OCI-LY7 (cell line): ENCODE measurements around the gene NFIA.

Source experiments
- CTCF ChIP-seq: fragments of 200-600 bp; sonication (generic); conservative IDR thresholded peaks from 2 replicates; pipeline ENCODE4 v1.5.1; 2014; ENCODE audit warnings: mild to moderate bottlenecking, antibody characterized with exemption, low read length, moderate library complexity, mixed read lengths
- EZH2phosphoT487 ChIP-seq: fragments of 200-600 bp; sonication (generic); IDR thresholded peaks from 2 replicates; pipeline ENCODE4 v1.6.1; 2018; ENCODE audit warnings: low read depth, borderline replicate concordance, mild to moderate bottlenecking, mixed run types, antibody characterized with exemption, low read length, moderate library complexity, mixed read lengths

GRCh38 chr1:61054601-61054993, 27.8 kb upstream of the NFIA start:
- no peak for TF ChIP-seq CTCF
- TF ChIP-seq EZH2phosphoT487 = no peak
